Mucosa of stomach (tissue), 1 donor: ENCODE results near the gene HIP1.
"Not testable (repeated sequence)": the region's sequence is repeated elsewhere in the genome, so short reads cannot be mapped to it uniquely, and the experiment has no call there.

Source experiments
- H3K27me3 ChIP-seq: one replicate; pipeline ENCODE4 v1.7.0; 2013; ENCODE audit warnings: mild to moderate bottlenecking, low read length; ENCODE audit not compliant: control insufficient read depth, insufficient read depth
- H3K36me3 ChIP-seq: one replicate; pipeline ENCODE4 v1.7.0; 2013; ENCODE audit warnings: low read length; ENCODE audit not compliant: control insufficient read depth, insufficient read depth
- H3K4me1 ChIP-seq: one replicate; pipeline ENCODE4 v1.7.0; 2013; ENCODE audit warnings: mild to moderate bottlenecking, low read length; ENCODE audit not compliant: control insufficient read depth, insufficient read depth
- H3K4me3 ChIP-seq: one replicate; pipeline ENCODE4 v1.7.0; 2013; ENCODE audit warnings: low read length
- H3K9ac ChIP-seq: one replicate; pipeline ENCODE4 v1.7.0; 2013; ENCODE audit warnings: mild to moderate bottlenecking, low read length, moderate library complexity
- H3K9me3 ChIP-seq: one replicate; pipeline ENCODE4 v1.7.0; 2013; ENCODE audit warnings: mild to moderate bottlenecking, low read length, moderate library complexity; ENCODE audit not compliant: control insufficient read depth
- donor health status: Pancreatic carcinoma.

Gene HIP1

GRCh38 chr7:75735581-75736350 lies 3.0 kb downstream of the HIP1 start:
- H3K4me1 ChIP-seq = peaks cover 12% of the 10 kb centered on the region
- H3K27me3 ChIP-seq = no peaks in the 10 kb centered on the region
- no peak overlapping the region for H3K4me3 ChIP-seq
- no peaks in the 10 kb centered on the region for H3K9me3 ChIP-seq
- H3K36me3 ChIP-seq = no peaks in the 10 kb centered on the region
- no peak overlapping the region for H3K9ac ChIP-seq

GRCh38 chr7:75734586-75735458 lies 3.9 kb downstream of the HIP1 start:
- no peak overlapping the region for H3K9ac ChIP-seq

DNA sequence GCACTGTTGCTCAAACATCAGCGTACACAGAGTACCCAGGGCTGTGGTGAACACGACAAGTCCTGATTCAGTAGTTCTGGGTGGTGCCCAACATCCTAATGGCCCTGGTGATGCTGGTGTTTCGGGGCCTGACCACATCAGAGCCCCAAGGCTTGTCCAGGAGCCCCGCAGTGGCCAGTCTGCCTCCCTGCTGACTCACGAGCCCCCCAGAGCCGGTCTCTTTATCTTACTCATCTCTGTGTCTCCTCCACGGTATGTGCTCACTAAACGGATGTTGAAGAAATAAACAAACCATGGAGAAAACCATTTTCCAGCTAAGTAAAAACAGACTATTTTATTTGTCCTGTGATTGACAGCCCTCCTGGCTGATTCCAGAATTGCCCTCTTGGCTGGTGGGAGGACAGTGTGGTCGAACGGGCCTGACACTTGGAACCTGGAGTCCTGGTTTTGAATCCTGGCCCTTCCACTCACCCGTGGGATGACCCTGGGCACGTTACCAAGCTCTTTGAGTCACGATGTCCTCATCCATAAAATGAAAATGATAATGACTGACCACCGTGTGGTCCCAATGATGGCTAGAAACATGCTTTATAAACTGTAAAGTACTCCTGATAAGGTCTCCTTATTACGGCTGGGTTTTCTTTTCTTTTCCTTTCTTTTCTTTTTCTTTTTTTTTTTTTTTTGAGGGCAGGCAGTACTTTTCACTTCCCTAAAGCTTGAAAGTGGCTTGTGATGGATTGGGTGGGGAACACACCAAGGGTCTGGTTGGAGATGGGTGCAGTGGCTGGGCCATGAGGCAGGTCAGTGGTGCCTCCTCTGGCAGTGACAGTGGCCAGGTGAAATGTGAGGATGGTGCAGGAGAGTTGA lies 5.7 kb downstream of the HIP1 start:
- Histone ChIP-seq H3K36me3 (no peaks in the 10 kb centered on the region), H3K4me1 (peaks cover 15% of the 10 kb centered on the region), H3K9ac (no peak overlapping the region), H3K9me3 (no peaks in the 10 kb centered on the region), H3K4me3 (no peak overlapping the region), H3K27me3 (no peaks in the 10 kb centered on the region)

More at GRCh38 chr7:75734586-75735458, 3.9 kb downstream of the HIP1 start:
- Histone ChIP-seq H3K4me3 (no peak overlapping the region), H3K9me3 (no peaks in the 10 kb centered on the region), H3K27me3 (no peaks in the 10 kb centered on the region), H3K4me1 (peaks cover 11% of the 10 kb centered on the region), H3K36me3 (no peaks in the 10 kb centered on the region)

DNA sequence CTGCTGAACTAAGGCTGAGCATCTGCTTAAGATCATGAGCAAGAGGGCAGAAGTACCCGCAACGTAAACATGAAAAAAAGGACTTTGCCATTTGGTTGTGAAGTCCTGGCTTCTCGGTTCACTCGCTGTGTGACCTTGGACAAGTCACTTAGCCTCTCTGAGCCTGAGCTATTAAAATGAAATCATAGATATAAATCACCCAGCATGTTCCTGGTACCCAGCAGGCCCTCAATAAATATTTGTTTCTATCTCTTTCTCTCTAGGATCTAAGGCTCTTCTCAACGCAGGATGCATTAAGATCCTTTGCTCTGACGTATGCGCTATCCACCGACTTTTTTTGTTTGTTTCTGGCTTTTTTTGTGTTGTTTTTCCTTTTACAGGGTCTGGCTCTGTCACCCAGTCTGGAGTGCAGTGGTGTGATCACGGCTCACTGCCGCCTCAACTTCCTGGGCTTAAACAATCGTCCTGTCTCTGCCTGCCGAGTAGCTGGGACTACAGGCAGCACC lies 6.7 kb downstream of the HIP1 start:
- H3K4me1 ChIP-seq = peaks cover 16% of the 10 kb centered on the region
- H3K9me3 ChIP-seq = no peaks in the 10 kb centered on the region
- no peak overlapping the region for H3K4me3 ChIP-seq
- no peaks in the 10 kb centered on the region for H3K36me3 ChIP-seq
- H3K27me3 ChIP-seq = no peaks in the 10 kb centered on the region
- no peak overlapping the region for H3K9ac ChIP-seq

- H3K4me1 ChIP-seq = peaks cover 24% of the 10 kb centered on the region
Observed at GRCh38 chr7:75729851-75730274, 8.9 kb downstream of the HIP1 start.

GRCh38 chr7:75727881-75728593 lies 10.7 kb downstream of the HIP1 start:
- Histone ChIP-seq H3K4me3 (peak overlapping the region; percentile 39), H3K36me3 (no peaks in the 10 kb centered on the region), H3K9me3 (no peaks in the 10 kb centered on the region), H3K4me1 (peaks cover 24% of the 10 kb centered on the region), H3K27me3 (no peaks in the 10 kb centered on the region), H3K9ac (peak overlapping the region; percentile 43)

More at GRCh38 chr7:75729851-75730274, 8.9 kb downstream of the HIP1 start:
- H3K36me3 ChIP-seq = no peaks in the 10 kb centered on the region
- H3K4me3 ChIP-seq = no peak overlapping the region
- no peaks in the 10 kb centered on the region for H3K9me3 ChIP-seq
- no peaks in the 10 kb centered on the region for H3K27me3 ChIP-seq
- no peak overlapping the region for H3K9ac ChIP-seq

GRCh38 chr7:75727351-75727750 lies 11.4 kb downstream of the HIP1 start:
- not testable (repeated sequence) for H3K36me3 ChIP-seq, H3K9ac ChIP-seq, H3K9me3 ChIP-seq, H3K27me3 ChIP-seq, H3K4me3 ChIP-seq
- peaks cover 24% of the 10 kb centered on the region for H3K4me1 ChIP-seq

DNA sequence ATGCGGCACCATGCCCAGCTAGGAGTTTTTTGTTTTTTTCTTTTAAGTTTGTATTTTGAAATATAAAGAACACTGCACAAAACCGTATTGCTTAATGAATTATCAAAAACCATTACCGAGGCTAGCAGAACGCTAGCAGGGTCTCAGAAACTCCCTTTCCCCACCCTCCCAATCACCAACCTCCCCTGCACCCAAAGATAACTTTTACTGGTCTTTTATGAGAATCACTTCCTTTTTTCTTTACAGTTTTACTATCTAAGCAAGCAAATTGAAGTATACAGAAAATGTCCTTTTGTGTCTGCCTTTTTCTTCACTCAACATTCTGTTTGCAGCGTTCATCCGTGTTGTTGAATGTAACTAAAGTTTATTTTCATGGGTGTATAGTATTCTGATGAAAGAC lies 13.4 kb downstream of the HIP1 start:
- no peaks in the 10 kb centered on the region for H3K36me3 ChIP-seq
- H3K9ac ChIP-seq = no peak overlapping the region
- no peak overlapping the region for H3K4me3 ChIP-seq
- H3K4me1 ChIP-seq = peaks cover 24% of the 10 kb centered on the region
- no peaks in the 10 kb centered on the region for H3K9me3 ChIP-seq
- no peaks in the 10 kb centered on the region for H3K27me3 ChIP-seq

- H3K4me1 ChIP-seq = peaks cover 21% of the 10 kb centered on the region
- no peaks in the 10 kb centered on the region for H3K9me3 ChIP-seq
- no peak overlapping the region for H3K4me3 ChIP-seq
- no peaks in the 10 kb centered on the region for H3K27me3 ChIP-seq
- H3K9ac ChIP-seq = no peak overlapping the region
- H3K36me3 ChIP-seq = no peaks in the 10 kb centered on the region
Observed at GRCh38 chr7:75723444-75723843, 15.3 kb downstream of the HIP1 start.

- H3K9me3 ChIP-seq = no peaks in the 10 kb centered on the region
- H3K27me3 ChIP-seq = no peaks in the 10 kb centered on the region
- H3K4me3 ChIP-seq = no peak overlapping the region
- peaks cover 13% of the 10 kb centered on the region for H3K4me1 ChIP-seq
- no peaks in the 10 kb centered on the region for H3K36me3 ChIP-seq
- H3K9ac ChIP-seq = no peak overlapping the region
Observed at GRCh38 chr7:75722373-75722772, 16.4 kb downstream of the HIP1 start.

DNA sequence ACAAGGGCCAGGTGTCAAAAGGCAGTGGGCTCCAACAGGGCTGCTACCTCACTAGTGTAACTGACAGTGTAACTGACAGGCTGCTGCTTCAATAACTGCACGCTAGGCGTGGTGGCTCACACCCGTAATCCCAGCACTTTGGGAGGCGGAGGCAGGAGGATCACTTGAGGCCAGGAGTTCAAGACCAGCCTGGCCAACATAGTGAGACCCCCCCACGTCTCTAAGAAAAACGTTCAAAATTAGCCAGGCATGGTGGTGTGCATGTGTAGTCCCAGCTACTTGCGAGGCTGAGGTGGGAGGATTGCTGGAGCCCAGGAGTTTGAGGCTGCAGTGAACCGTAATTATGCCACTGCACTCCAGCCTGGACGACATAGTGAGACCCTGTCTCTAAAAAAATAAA lies 16.8 kb downstream of the HIP1 start:
- H3K4me3 ChIP-seq, H3K36me3 ChIP-seq, H3K9me3 ChIP-seq, H3K9ac ChIP-seq, H3K27me3 ChIP-seq: not testable (repeated sequence)
- peaks cover 13% of the 10 kb centered on the region for H3K4me1 ChIP-seq
